Transverse colon (tissue), 1 donor: Measurements from ENCODE around the gene ART1.

Source experiments
- EP300 ChIP-seq: sonication (generic); formaldehyde crosslinking; IDR thresholded peaks from one replicate; pipeline ENCODE4 v1.6.1; 2017; ENCODE audit warnings: antibody characterized with exemption, low read depth
- POLR2A ChIP-seq: fragments of 450-650 bp; IDR thresholded peaks from one replicate; pipeline ENCODE4 v1.6.1; 2016; ENCODE audit warnings: antibody characterized with exemption, mild to moderate bottlenecking, moderate library complexity

- TF ChIP-seq EP300, result no peak
- TF ChIP-seq POLR2A, result no peak
Measured at GRCh38 chr11:3623121-3623520, 21.8 kb upstream of the ART1 start.
